GM23338 (cell line): Measurements from ENCODE around the gene NRP1.

Experiments
- EZH2 ChIP-seq: fragments of 200-600 bp; sonication (generic); IDR thresholded peaks from one replicate; pipeline ENCODE4 v1.8.0; 2017; ENCODE audit warnings: antibody characterized with exemption, mild to moderate bottlenecking, low read depth; ENCODE audit not compliant: unreplicated experiment
- EZH2phosphoT487 ChIP-seq: fragments of 200-600 bp; sonication (generic); IDR thresholded peaks from one replicate; pipeline ENCODE4 v1.8.1; 2018; ENCODE audit warnings: antibody characterized with exemption; ENCODE audit not compliant: unreplicated experiment
- POLR2AphosphoS5 ChIP-seq: IDR thresholded peaks from 2 replicates; pipeline ENCODE4 v1.6.1; 2016; ENCODE audit warnings: antibody characterized with exemption, low read depth
- TF ChIP-seq, protein P1 (sequence below), 2 experiments: fragments of 200-600 bp in 1 of 2; sonication (generic) in 1 of 2; conservative IDR thresholded peaks; 2 replicates each; pipeline versions ENCODE4 v1.5.1 to v1.6.1; 2016 to 2017; ENCODE audit warnings: antibody characterized with exemption in 2 of 2, low read depth in 2 of 2, mild to moderate bottlenecking in 2 of 2, moderate library complexity in 1 of 2
- TF ChIP-seq, protein P2 (sequence below): fragments of 250-450 bp; sonication (Bioruptor Pico); IDR thresholded peaks from 2 replicates; pipeline ENCODE4 v1.5.0; 2020; ENCODE audit warnings: mild to moderate bottlenecking, moderate library complexity

- TF ChIP-seq, protein P1, sequence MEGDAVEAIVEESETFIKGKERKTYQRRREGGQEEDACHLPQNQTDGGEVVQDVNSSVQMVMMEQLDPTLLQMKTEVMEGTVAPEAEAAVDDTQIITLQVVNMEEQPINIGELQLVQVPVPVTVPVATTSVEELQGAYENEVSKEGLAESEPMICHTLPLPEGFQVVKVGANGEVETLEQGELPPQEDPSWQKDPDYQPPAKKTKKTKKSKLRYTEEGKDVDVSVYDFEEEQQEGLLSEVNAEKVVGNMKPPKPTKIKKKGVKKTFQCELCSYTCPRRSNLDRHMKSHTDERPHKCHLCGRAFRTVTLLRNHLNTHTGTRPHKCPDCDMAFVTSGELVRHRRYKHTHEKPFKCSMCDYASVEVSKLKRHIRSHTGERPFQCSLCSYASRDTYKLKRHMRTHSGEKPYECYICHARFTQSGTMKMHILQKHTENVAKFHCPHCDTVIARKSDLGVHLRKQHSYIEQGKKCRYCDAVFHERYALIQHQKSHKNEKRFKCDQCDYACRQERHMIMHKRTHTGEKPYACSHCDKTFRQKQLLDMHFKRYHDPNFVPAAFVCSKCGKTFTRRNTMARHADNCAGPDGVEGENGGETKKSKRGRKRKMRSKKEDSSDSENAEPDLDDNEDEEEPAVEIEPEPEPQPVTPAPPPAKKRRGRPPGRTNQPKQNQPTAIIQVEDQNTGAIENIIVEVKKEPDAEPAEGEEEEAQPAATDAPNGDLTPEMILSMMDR (conservative IDR thresholded peaks at IDR 0.05; ENCODE audit: low read depth in 2 of 2): no peak
- TF ChIP-seq POLR2AphosphoS5 (no peak), EZH2phosphoT487 (no peak), EZH2 (no peak)
- TF ChIP-seq, protein P2, sequence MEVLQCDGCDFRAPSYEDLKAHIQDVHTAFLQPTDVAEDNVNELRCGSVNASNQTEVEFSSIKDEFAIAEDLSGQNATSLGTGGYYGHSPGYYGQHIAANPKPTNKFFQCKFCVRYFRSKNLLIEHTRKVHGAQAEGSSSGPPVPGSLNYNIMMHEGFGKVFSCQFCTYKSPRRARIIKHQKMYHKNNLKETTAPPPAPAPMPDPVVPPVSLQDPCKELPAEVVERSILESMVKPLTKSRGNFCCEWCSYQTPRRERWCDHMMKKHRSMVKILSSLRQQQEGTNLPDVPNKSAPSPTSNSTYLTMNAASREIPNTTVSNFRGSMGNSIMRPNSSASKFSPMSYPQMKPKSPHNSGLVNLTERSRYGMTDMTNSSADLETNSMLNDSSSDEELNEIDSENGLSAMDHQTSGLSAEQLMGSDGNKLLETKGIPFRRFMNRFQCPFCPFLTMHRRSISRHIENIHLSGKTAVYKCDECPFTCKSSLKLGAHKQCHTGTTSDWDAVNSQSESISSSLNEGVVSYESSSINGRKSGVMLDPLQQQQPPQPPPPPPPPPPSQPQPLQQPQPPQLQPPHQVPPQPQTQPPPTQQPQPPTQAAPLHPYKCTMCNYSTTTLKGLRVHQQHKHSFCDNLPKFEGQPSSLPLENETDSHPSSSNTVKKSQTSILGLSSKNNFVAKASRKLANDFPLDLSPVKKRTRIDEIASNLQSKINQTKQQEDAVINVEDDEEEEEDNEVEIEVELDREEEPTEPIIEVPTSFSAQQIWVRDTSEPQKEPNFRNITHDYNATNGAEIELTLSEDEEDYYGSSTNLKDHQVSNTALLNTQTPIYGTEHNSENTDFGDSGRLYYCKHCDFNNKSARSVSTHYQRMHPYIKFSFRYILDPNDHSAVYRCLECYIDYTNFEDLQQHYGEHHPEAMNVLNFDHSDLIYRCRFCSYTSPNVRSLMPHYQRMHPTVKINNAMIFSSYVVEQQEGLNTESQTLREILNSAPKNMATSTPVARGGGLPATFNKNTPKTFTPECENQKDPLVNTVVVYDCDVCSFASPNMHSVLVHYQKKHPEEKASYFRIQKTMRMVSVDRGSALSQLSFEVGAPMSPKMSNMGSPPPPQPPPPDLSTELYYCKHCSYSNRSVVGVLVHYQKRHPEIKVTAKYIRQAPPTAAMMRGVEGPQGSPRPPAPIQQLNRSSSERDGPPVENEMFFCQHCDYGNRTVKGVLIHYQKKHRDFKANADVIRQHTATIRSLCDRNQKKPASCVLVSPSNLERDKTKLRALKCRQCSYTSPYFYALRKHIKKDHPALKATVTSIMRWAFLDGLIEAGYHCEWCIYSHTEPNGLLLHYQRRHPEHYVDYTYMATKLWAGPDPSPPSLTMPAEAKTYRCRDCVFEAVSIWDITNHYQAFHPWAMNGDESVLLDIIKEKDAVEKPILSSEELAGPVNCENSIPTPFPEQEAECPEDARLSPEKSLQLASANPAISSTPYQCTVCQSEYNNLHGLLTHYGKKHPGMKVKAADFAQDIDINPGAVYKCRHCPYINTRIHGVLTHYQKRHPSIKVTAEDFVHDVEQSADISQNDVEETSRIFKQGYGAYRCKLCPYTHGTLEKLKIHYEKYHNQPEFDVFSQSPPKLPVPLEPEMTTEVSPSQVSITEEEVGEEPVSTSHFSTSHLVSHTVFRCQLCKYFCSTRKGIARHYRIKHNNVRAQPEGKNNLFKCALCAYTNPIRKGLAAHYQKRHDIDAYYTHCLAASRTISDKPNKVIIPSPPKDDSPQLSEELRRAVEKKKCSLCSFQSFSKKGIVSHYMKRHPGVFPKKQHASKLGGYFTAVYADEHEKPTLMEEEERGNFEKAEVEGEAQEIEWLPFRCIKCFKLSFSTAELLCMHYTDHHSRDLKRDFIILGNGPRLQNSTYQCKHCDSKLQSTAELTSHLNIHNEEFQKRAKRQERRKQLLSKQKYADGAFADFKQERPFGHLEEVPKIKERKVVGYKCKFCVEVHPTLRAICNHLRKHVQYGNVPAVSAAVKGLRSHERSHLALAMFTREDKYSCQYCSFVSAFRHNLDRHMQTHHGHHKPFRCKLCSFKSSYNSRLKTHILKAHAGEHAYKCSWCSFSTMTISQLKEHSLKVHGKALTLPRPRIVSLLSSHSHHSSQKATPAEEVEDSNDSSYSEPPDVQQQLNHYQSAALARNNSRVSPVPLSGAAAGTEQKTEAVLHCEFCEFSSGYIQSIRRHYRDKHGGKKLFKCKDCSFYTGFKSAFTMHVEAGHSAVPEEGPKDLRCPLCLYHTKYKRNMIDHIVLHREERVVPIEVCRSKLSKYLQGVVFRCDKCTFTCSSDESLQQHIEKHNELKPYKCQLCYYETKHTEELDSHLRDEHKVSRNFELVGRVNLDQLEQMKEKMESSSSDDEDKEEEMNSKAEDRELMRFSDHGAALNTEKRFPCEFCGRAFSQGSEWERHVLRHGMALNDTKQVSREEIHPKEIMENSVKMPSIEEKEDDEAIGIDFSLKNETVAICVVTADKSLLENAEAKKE (CRISPR knock-in tag): no peak
Observed at GRCh38 chr10:33164060-33164709, 170.3 kb downstream of the NRP1 start.
